ENCODE measurements around the gene HDAC5. TPM values are rescaled to one million over a fixed set of nuclear protein-coding genes. Genes with fewer than 3 reads are reported as not detected.
"Not testable (repeated sequence)": the region's sequence is repeated elsewhere in the genome, so short reads cannot be mapped to it uniquely, and the experiment has no call there.

HDAC5 gene
- polyA plus RNA-seq, 1 donor = 35.9 TPM

GRCh38 chr17:44152875-44153274 lies 29.4 kb upstream of the HDAC5 start:
- WGBS (ENCODE audit: insufficient coverage, low lambda C conversion rate) = no CpG with 5 or more reads among the region's 4 CpGs
- Histone ChIP-seq H3K27ac (ENCODE audit: low read length) (no peak overlapping the region), H3K4me3 (ENCODE audit: low read length) (no peak overlapping the region), H3K27me3 (ENCODE audit: control insufficient read depth, insufficient read depth, low read length) (no peaks in the 10 kb centered on the region), H3K9me3 (ENCODE audit: control insufficient read depth, low read depth, low read length) (no peaks in the 10 kb centered on the region), H3K4me1 (ENCODE audit: control insufficient read depth, insufficient read depth, low read length) (no peaks in the 10 kb centered on the region), H3K36me3 (ENCODE audit: control insufficient read depth, insufficient read depth, low read length) (peaks cover 7% of the 10 kb centered on the region)
- no peak for DNase-seq

GRCh38 chr17:44149750-44150329 lies 26.4 kb upstream of the HDAC5 start:
- peaks cover 11% of the 10 kb centered on the region for H3K36me3 ChIP-seq (ENCODE audit: control insufficient read depth, insufficient read depth, low read length)
- H3K9me3 ChIP-seq (ENCODE audit: control insufficient read depth, low read depth, low read length) = no peaks in the 10 kb centered on the region
- no peaks in the 10 kb centered on the region for H3K4me1 ChIP-seq (ENCODE audit: control insufficient read depth, insufficient read depth, low read length)
- no CpG with 5 or more reads among the region's 4 CpGs for WGBS (ENCODE audit: insufficient coverage, low lambda C conversion rate)
- no peak overlapping the region for H3K4me3 ChIP-seq (ENCODE audit: low read length)
- H3K27ac ChIP-seq (ENCODE audit: low read length) = no peak overlapping the region
- no peaks in the 10 kb centered on the region for H3K27me3 ChIP-seq (ENCODE audit: control insufficient read depth, insufficient read depth, low read length)
- no peak for DNase-seq

GRCh38 chr17:44149066-44149465 lies 25.6 kb upstream of the HDAC5 start:
- H3K9me3 ChIP-seq (ENCODE audit: control insufficient read depth, low read depth, low read length); DNase-seq; H3K4me1 ChIP-seq (ENCODE audit: control insufficient read depth, insufficient read depth, low read length); H3K4me3 ChIP-seq (ENCODE audit: low read length); H3K27ac ChIP-seq (ENCODE audit: low read length); H3K27me3 ChIP-seq (ENCODE audit: control insufficient read depth, insufficient read depth, low read length): not testable (repeated sequence)
- peaks cover 11% of the 10 kb centered on the region for H3K36me3 ChIP-seq (ENCODE audit: control insufficient read depth, insufficient read depth, low read length)
- no CpG with 5 or more reads among the region's 3 CpGs for WGBS (ENCODE audit: insufficient coverage, low lambda C conversion rate)

GRCh38 chr17:44147812-44148211 lies 24.4 kb upstream of the HDAC5 start:
- H3K36me3 ChIP-seq (ENCODE audit: control insufficient read depth, insufficient read depth, low read length) = peaks cover 11% of the 10 kb centered on the region
- no peaks in the 10 kb centered on the region for H3K4me1 ChIP-seq (ENCODE audit: control insufficient read depth, insufficient read depth, low read length)
- no peak for DNase-seq
- no CpG with 5 or more reads among the region's 4 CpGs for WGBS (ENCODE audit: insufficient coverage, low lambda C conversion rate)
- no peaks in the 10 kb centered on the region for H3K9me3 ChIP-seq (ENCODE audit: control insufficient read depth, low read depth, low read length)
- no peak overlapping the region for H3K4me3 ChIP-seq (ENCODE audit: low read length)
- no peak overlapping the region for H3K27ac ChIP-seq (ENCODE audit: low read length)
- no peaks in the 10 kb centered on the region for H3K27me3 ChIP-seq (ENCODE audit: control insufficient read depth, insufficient read depth, low read length)

DNA sequence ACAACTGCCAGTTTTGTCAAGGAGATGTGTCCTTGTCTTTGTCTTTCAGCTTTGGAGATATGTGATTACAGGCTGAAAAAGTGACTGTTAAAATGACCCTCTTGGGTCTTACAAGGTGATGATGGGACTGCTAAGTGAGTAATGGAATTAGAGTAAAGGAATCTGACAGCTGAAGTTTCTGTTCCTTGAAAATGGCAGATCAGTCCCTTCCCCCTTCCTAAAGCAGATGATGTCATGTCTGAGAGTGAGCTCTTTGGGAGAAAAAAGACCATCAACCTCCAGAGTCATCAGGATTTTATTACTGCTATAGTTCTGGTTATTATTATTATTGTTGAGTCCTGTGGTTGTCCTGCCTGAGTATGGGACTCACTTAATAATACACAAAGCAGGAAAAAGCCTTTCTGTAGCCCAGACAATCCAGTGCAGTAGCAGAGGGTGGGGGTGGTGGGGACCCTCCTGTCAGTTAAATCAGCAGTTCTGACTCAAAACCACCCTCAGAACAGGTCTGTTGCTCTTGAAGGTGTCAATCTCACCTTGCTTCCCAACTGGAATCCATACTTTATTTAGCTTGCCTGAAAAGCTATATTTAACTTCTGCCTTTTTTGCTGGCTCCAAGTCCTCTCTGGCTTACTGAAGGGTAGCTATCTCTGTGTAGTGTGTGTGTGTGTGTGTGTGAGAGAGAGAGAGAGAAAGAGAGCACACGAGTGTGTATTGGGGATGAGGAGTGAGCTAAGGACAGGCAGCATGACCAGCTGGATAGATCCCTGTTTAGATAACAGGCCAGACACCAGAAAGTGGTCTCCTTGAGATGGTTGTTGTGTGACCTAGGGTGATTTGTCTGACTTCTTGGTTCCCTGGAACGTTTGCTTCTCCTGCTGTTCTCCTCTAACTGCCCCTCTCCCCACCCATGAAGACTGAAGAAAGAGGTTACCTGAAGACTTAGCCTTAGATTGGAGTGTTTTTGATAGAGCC lies 23.2 kb upstream of the HDAC5 start:
- no peak overlapping the region for H3K4me3 ChIP-seq (ENCODE audit: low read length)
- no peak overlapping the region for H3K27ac ChIP-seq (ENCODE audit: low read length)
- WGBS (ENCODE audit: insufficient coverage, low lambda C conversion rate) = no CpG with 5 or more reads among the region's 2 CpGs
- H3K36me3 ChIP-seq (ENCODE audit: control insufficient read depth, insufficient read depth, low read length) = peaks cover 11% of the 10 kb centered on the region
- H3K4me1 ChIP-seq (ENCODE audit: control insufficient read depth, insufficient read depth, low read length) = no peaks in the 10 kb centered on the region
- H3K27me3 ChIP-seq (ENCODE audit: control insufficient read depth, insufficient read depth, low read length) = no peaks in the 10 kb centered on the region
- H3K9me3 ChIP-seq (ENCODE audit: control insufficient read depth, low read depth, low read length) = no peaks in the 10 kb centered on the region
- DNase-seq = no peak

DNA sequence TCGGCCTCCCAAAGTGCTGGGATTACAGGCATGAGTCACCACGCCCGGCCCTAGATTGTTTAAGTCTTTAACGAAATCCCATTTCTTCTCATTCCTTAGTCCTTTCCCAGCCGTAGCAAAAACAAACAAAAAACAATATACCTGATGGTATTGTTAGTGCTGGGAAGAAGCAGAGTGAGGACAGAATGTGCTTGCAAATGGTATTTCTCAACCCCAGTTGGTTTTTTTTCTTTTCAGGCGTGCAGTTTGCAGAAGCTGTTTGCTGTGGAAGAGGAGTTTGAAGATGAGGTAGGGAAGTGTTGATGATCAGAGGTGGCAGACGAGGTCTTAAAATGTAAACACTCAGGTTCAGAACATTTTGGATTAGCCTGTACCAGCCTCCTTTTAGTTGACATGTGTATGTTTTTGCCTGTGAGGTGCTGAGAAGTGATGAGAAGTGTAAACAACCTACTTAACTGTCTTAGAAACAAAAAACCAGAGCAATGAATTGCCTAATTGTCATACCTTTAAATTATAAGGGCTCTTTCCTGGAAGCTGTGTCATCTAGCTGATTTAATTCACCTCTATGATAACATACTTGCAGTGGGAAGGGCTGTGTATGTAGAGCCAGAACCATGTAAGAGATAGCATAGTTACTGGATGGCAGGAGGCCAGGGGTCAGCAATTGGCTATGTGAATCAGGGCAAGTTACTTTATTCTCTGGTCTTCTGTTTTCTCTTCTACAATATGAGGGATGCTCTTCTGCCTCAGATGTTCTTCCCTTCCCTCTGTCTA lies 21.7 kb upstream of the HDAC5 start:
- no peak for DNase-seq
- WGBS (ENCODE audit: insufficient coverage, low lambda C conversion rate) = 90% methylated on average over 2 of the region's 7 CpGs
- Histone ChIP-seq H3K4me3 (ENCODE audit: low read length) (no peak overlapping the region), H3K9me3 (ENCODE audit: control insufficient read depth, low read depth, low read length) (no peaks in the 10 kb centered on the region), H3K27me3 (ENCODE audit: control insufficient read depth, insufficient read depth, low read length) (no peaks in the 10 kb centered on the region), H3K27ac (ENCODE audit: low read length) (no peak overlapping the region), H3K4me1 (ENCODE audit: control insufficient read depth, insufficient read depth, low read length) (peaks cover 3% of the 10 kb centered on the region), H3K36me3 (ENCODE audit: control insufficient read depth, insufficient read depth, low read length) (peaks cover 11% of the 10 kb centered on the region)

DNA sequence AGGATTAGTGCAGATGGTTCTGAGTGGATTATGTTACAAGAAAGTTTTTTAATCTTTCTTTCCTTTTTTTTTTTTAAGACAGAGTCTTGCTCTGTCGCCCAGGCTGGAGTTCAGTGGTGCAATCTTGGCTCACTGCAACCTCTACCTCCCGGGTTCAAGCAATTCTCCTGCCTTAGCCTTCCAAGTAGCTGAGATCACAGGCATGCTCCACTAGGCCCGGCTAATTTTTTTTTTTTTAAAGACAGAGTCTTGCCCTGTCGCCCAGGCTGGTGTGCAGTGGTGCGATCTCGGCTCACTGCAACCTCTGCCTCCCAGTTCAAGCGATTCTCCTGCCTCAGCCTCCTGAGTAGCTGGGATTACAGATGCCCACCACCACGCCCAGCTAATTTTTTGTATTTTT lies 20.5 kb upstream of the HDAC5 start:
- not testable (repeated sequence) for DNase-seq; H3K9me3 ChIP-seq (ENCODE audit: control insufficient read depth, low read depth, low read length); H3K4me1 ChIP-seq (ENCODE audit: control insufficient read depth, insufficient read depth, low read length); H3K4me3 ChIP-seq (ENCODE audit: low read length); H3K27me3 ChIP-seq (ENCODE audit: control insufficient read depth, insufficient read depth, low read length); H3K27ac ChIP-seq (ENCODE audit: low read length)
- H3K36me3 ChIP-seq (ENCODE audit: control insufficient read depth, insufficient read depth, low read length) = peaks cover 10% of the 10 kb centered on the region
- WGBS (ENCODE audit: insufficient coverage, low lambda C conversion rate) = no CpG with 5 or more reads among the region's 8 CpGs

DNA sequence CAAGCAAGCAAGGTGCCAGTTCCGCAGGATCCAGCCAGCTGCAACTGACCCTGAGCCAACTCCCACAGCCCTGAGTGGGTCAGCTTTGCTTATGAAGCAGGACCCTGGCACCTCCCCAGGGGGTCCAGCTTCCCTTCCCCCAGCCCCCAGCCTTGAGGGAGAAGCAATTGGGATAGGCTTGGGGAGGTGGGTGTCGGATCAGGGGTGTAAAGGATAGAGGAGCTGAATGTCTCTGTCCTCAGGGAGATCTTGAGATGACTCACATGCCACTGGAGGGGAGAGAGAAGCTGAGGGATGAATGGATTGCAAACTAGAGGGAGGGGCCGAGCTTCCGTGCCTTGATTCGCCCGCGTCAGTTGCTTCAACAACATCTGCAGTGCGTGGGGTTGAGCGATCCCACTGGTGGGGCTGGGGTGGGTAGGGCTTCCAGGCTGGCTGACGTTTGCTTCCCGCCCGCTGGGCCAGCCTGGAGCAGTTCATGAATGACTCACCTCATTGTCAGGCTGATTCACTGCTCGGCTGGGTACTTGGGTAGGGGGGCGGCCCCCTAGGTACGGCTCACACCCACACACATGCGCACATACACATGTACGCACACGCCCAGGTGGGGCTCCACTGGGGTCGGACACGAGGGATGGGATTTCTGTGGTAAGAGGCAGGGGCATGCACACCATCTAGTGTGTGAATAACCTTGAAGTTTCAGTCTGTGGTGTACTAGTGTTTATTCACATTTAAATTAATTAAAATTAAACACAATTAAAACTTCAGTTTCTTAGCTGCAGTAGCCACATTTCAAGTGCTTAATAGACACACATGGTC lies 14.7 kb upstream of the HDAC5 start:
- Histone ChIP-seq H3K27me3 (ENCODE audit: control insufficient read depth, insufficient read depth, low read length) (no peaks in the 10 kb centered on the region), H3K4me3 (ENCODE audit: low read length) (no peak overlapping the region), H3K9me3 (ENCODE audit: control insufficient read depth, low read depth, low read length) (no peaks in the 10 kb centered on the region), H3K4me1 (ENCODE audit: control insufficient read depth, insufficient read depth, low read length) (peaks cover 12% of the 10 kb centered on the region), H3K27ac (ENCODE audit: low read length) (no peak overlapping the region), H3K36me3 (ENCODE audit: control insufficient read depth, insufficient read depth, low read length) (no peaks in the 10 kb centered on the region)
- no CpG with 5 or more reads among the region's 20 CpGs for WGBS (ENCODE audit: insufficient coverage, low lambda C conversion rate)
- DNase-seq = peak; percentile 91 to 95

GRCh38 chr17:44134752-44135568 lies 11.5 kb upstream of the HDAC5 start:
- Histone ChIP-seq H3K36me3 (ENCODE audit: control insufficient read depth, insufficient read depth, low read length) (no peaks in the 10 kb centered on the region), H3K4me3 (ENCODE audit: low read length) (no peak overlapping the region), H3K9me3 (ENCODE audit: control insufficient read depth, low read depth, low read length) (no peaks in the 10 kb centered on the region), H3K27ac (ENCODE audit: low read length) (no peak overlapping the region), H3K4me1 (ENCODE audit: control insufficient read depth, insufficient read depth, low read length) (peaks cover 14% of the 10 kb centered on the region), H3K27me3 (ENCODE audit: control insufficient read depth, insufficient read depth, low read length) (no peaks in the 10 kb centered on the region)
- 67% methylated on average over 1 of the region's 9 CpGs for WGBS (ENCODE audit: insufficient coverage, low lambda C conversion rate)
- DNase-seq = no peak
